ENCODE results near the gene KCNK17.

The KCNK17 gene

GRCh38 chr6:39314273-39314795 lies at the start of gene KCNK17:
Gene KCNK17, minus strand, starts transcription at chr6:39314419. Its CDS starts 99 bp downstream, at chr6:39314320.
- no peak for FAIRE-seq

DNA sequence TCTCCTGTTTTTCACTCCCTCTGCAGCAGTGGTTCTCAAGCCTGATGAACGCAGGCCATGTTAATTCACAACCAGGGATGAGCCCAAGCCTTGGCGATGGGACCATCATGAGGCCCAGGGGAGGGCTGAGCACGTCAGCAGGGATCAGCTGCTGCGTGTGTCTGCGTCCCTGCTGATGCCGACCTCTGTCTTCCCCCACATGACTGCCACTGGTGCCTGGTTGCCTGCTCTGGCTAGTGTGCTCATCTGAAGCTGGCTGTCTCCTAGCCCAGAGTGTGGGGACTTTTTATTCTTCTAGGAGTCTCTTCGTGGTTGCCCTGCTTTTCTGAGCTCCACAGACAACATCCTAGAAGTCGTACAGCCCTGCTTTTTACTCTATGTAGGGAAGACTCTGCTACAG lies 49.1 kb upstream of the KCNK17 start:
- FAIRE-seq, result no peak

GRCh38 chr6:39362487-39362865 lies 48.3 kb upstream of the KCNK17 start:
- no peak for FAIRE-seq

DNA sequence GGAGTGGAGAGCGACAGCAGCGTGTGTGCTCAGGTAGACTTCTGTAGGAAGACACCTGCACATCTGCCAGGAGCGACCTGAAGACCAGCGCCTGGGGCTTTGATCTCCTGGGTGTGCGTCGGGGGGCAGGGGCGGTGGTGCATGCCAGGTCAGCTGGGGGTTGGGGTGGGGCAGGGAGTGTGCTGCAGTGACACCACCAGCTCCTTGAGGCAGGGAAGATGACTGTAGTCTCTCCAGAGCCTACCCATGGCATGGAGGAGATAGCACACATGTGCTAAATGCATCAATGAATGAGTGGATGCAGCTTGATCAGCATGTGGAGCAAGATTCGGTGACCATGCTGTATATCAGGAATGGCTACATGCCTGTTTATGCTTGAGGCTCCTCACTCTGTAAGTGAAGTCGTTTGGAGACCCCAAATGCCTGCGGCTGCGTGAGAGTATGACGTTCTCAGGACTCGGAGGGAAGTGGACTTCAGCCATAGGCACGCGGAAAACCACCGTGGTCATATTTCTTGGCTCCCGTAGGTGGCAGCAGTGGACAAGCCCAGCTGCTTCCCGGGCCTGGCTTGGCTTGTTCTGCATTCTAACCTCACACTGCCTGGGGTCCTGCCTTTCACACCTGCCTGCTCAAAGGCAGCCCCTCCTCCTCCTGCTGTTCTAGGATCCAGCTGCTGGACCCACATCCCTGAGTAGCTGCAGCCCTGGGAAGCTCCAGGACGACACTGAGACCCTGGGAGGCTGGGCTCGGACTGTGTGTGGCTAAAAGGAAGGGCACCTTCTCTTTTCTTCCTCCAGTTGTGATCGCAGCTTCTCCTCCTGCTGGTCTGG lies 47.7 kb upstream of the KCNK17 start:
- FAIRE-seq, result no peak

- FAIRE-seq, result no peak
Measured at GRCh38 chr6:39360378-39360777, 46.2 kb upstream of the KCNK17 start.

GRCh38 chr6:39357998-39358686 lies 43.9 kb upstream of the KCNK17 start:
- FAIRE-seq, result no peak

GRCh38 chr6:39353698-39354315 lies 39.6 kb upstream of the KCNK17 start:
- FAIRE-seq, result no peak

DNA sequence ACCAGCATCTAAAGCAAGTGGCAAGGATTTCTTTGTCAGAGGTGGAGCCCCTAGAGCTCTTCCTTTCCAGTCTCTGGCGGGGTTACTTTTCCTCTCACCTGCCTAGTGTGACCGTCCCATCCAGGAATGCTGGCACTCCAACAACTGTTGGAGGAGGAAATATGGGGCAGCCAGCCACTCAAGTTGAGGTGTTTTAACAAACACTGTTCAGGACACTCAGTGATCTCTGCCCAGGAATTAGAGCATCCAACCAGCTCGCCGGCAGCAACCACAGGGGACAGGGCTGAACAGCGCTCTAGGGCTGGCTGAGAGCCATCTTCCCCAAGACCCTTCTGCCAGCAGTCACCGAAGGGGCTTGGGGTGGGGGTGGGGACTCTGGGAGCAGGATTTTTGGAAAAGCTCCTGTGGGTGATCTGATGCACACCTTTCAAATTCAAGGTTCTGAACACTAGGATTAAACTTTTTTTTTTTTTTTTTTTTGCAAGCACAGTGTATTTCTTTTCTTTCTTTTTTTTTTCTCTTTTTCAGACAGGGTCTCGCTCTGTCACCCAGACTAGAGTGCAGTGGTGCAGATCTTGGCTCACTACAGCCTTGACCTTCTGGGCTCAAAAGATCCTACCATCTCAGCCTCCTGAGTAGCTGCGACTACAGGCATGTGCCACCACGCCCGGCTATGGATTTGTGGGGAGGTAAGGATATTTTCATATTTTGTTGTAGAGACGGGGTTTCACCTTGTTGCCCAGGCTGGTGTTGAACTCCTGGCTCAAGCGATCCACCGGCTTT lies 36.7 kb upstream of the KCNK17 start:
- FAIRE-seq, result no peak

DNA sequence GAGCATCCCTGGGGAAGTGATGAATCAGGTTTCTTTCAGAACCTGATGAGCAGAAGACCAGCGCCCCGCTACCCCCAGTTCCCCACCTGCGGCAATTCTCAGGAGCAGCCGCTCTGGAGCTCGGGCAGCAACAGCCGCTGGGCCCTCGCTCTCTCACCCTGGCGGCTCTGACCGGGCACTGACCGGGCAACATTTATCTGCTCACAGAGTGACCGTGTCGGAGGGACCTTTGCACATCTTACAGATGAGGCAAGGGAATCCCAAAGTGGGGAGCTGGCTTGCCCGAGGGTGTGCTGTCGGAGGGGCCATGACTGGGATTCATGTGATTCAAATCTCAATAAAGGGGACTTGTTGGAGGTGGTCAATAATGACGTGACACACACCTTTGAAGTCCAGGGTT lies 34.5 kb upstream of the KCNK17 start:
- FAIRE-seq, result no peak

GRCh38 chr6:39347906-39348585 lies 33.8 kb upstream of the KCNK17 start:
- FAIRE-seq, result no peak

- FAIRE-seq, result no peak
Measured at GRCh38 chr6:39347206-39347605, 33.0 kb upstream of the KCNK17 start.

GRCh38 chr6:39344821-39345280 lies 30.6 kb upstream of the KCNK17 start:
- FAIRE-seq, result no peak

GRCh38 chr6:39343396-39343870 lies 29.2 kb upstream of the KCNK17 start:
- no peak for FAIRE-seq

- no peak for FAIRE-seq
Measured at GRCh38 chr6:39342692-39343395, 28.6 kb upstream of the KCNK17 start.

- FAIRE-seq, result no peak
Measured at GRCh38 chr6:39341937-39342336, 27.7 kb upstream of the KCNK17 start.

DNA sequence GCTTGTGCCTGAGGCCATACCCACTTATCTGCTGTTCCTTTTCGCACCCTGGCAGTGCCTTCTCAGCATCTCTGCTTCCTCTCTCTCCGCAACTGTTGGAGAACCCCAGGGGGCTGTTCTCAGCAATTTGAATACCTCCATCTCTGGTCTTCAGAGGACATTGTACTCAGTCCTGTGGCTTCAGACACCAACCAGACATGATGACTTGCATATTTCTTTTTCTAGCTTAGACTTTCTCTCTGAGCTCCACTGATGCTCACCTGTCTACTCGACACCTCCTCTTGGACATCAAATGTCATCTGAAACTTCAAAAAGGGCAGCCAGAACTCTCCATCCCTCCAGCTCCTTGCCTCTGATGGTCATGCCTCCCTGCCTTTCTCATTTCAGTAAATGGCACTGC lies 27.1 kb upstream of the KCNK17 start:
- FAIRE-seq, result no peak

GRCh38 chr6:39339868-39340550 lies 25.8 kb upstream of the KCNK17 start:
- no peak for FAIRE-seq

DNA sequence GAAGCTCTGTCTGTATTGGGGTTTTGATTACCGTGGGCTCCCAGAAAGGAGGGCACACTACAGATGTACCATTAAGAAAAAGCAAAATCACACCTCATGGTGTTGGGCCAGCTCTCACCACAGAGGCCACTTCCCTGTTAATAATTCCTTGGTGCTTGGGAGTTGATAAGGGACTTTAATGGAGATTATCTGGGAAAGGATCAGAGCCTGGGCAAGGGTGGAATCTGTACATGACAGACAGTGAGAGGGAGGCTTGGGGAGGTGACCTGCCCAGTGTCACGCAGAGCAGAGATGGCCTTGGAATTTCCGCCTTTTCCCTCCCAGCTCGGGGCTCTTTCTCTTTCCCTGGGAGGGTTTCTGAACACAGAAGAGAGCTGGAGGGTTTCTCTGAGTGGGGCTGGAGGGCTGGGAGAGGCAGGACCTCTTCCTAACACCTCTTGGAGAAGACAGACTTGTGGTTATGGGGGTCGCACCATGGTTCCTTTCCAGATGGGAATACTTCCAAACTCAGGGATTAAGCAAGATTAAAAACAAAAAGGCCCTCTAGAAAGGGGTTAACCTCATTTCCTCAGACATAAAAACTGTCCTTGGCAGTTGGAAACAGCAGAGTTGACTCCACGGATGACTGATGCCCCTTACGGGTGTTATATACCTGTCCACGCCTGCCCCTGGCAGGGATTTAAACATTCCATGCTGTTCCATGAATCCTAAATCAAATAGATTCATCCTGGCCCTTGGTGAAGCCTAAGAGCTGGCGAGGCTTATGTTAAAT lies 25.1 kb upstream of the KCNK17 start:
- no peak for FAIRE-seq

DNA sequence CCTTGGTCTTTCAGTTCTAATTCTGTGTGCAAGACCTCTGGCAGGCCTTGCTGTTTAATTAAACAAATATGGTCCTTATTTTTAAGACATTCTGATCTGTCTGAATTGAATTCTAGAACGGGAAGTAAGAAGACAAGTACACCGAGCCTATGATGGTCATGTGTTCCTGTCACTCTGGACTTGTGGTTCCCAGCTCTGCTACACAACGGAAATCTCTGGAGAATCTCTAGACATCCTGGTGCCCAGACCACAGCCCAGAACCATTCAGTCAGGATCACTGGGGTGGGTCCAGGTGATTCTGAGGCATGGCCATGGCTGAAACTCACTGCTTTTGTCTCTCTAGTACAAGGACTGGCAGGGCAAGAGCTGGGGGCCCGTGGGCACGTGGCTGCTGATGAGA lies 24.2 kb upstream of the KCNK17 start:
- FAIRE-seq, result no peak

All from colon (tissue), 2 donors.